ENCODE measurements around the gene MAML3. TPM values are rescaled to one million over a fixed set of nuclear protein-coding genes. Genes with fewer than 3 reads are reported as not detected.
A peak's percentile ranks its signal among the peaks of the same experiment; 100 is the strongest.

Gene MAML3
- 14.2 and 18.7 TPM in 2 replicates for total RNA-seq

GRCh38 chr4:140153718-140154571, at the start of gene MAML3:
Gene MAML3 (minus strand): TSS chr4:140154184. CDS start chr4:140153327, 857 bp downstream.
- DNase-seq (ENCODE audit: extremely low read depth, low read depth, low spot score): no peak

DNA sequence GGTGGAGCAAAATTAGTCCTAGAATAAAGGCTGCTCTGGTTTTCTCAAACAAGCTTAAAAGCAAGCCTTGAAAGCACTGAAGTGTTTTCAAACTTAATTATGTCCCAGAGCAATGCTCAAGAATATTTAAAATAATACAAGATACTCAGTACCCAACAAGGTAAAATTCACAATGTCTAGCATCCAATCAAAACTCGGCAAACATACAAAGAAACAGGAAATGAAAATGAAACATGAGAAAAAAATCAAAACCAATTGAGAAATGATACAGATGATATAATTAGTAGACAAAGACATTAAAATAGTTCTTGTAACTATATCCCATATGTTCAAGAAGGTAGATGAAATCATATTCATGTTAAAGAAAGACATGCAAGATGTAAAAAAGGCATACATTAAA, 45.0 kb upstream of the MAML3 start:
- DNase-seq (ENCODE audit: extremely low read depth, low read depth, low spot score): no peak

- no peak for DNase-seq (ENCODE audit: extremely low read depth, low read depth, low spot score)
Measured at GRCh38 chr4:140195806-140196205, 41.8 kb upstream of the MAML3 start.

DNA sequence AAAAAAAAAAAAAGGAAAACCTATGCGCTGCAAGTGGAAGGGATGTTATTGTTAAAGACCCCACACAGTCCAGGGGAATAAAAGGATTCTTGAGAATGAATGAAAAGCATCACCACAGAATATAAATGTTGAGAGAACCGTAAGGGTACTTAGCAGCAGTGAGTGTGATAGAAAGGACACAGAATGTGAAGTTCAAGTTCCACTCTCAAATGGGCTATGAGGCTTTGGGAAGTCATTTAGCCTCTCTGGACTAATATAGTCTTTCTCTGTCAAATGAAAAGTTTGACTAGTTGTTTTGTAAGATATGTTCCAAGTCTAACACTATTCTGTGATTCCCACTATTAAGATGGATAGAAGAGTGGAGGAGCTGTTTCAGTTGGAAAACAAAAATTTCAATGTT, 35.8 kb upstream of the MAML3 start:
- no peak for DNase-seq (ENCODE audit: extremely low read depth, low read depth, low spot score)

- peak; percentile 25 for DNase-seq (ENCODE audit: extremely low read depth, low read depth, low spot score)
Measured at GRCh38 chr4:140188975-140189374, 35.0 kb upstream of the MAML3 start.

GRCh38 chr4:140187316-140187695, 33.3 kb upstream of the MAML3 start:
- DNase-seq (ENCODE audit: extremely low read depth, low read depth, low spot score): no peak

- DNase-seq (ENCODE audit: extremely low read depth, low read depth, low spot score): no peak
Measured at GRCh38 chr4:140186651-140187315, 32.8 kb upstream of the MAML3 start.

GRCh38 chr4:140186082-140186438, 32.1 kb upstream of the MAML3 start:
- DNase-seq (ENCODE audit: extremely low read depth, low read depth, low spot score): no peak

GRCh38 chr4:140185412-140186081, 31.6 kb upstream of the MAML3 start:
- DNase-seq (ENCODE audit: extremely low read depth, low read depth, low spot score): no peak

- no peak for DNase-seq (ENCODE audit: extremely low read depth, low read depth, low spot score)
Measured at GRCh38 chr4:140183270-140183669, 29.3 kb upstream of the MAML3 start.

DNA sequence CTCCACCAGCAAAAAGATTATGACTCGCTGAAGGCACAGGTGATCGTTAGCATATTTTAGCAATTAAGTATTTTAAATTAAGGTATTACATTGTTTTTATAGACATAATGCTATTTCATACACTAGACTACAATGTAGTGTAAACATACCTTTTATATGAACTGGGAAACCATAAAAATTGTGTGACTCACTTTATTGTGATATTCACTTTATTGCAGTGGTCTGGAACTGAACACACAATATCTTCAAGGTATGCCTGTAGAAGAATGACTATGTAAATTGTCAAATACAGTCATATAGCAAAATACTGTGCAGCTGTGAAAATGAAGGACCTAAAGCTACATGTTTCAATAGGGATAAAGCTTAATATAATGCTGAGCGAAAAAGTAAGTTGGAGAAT, 26.6 kb upstream of the MAML3 start:
- no peak for DNase-seq (ENCODE audit: extremely low read depth, low read depth, low spot score)

GRCh38 chr4:140176735-140177134, 22.8 kb upstream of the MAML3 start:
- no peak for DNase-seq (ENCODE audit: extremely low read depth, low read depth, low spot score)

DNA sequence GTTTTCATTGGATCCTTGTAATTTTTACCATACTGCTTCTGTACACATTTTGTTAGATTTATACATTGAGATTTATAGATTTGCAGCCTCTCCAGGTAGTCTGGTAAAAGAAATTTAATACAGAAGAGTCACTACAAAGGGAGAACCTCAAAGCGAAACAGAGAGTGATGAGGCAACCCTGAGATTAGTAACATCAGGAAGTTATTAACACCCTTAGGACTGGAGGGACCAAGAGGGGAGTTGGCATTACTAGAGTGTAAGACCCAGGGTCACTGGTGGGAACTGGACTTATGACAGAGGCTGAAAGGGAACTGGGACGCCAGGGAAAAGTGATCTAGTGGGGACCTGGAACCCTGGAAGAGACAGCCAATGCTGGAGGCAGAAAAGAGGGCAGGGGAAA, 20.6 kb upstream of the MAML3 start:
- DNase-seq (ENCODE audit: extremely low read depth, low read depth, low spot score): no peak

GRCh38 chr4:140172960-140173359, 19.0 kb upstream of the MAML3 start:
- DNase-seq (ENCODE audit: extremely low read depth, low read depth, low spot score): no peak

GRCh38 chr4:140170299-140170698, 16.3 kb upstream of the MAML3 start:
- DNase-seq (ENCODE audit: extremely low read depth, low read depth, low spot score): no peak

DNA sequence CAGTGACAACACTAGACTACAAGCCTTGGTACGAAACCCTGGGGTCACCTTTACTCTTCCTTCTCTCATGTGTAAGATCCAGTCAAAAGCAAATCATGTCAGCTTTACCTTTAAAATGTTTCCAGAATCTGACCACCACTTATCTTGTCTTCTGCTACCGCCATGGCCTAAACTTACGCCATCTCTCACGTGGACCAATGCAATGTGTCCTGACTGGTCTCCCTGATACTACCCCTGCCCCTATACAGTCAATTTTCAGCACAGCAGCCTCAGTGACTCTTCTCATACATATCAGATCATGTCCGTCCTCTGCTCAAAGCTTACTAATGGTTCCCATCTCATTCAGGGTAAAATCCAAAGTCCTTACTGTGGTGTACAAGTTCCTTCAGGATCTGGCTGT, 15.0 kb upstream of the MAML3 start:
- DNase-seq (ENCODE audit: extremely low read depth, low read depth, low spot score): no peak

DNA sequence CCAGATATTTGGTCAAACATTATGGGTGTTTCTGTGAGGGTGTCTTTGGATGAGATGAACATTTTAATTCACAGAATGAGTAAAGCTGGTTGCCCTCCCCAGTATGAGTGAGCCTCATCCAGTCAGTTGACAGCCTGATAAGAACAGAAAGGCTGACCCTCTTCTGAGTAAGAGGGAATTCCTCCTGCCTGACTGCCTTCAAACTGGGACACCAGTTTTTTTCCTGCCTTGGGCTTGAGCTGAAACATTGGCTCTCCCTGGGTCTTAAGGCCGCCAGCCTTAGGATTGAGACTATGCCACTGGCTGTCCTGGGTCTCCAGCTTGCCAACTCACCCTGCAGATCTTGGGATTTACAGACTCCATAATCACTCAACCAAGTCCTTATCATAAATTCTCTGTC, 14.5 kb upstream of the MAML3 start:
- DNase-seq (ENCODE audit: extremely low read depth, low read depth, low spot score): no peak

- no peak for DNase-seq (ENCODE audit: extremely low read depth, low read depth, low spot score)
Measured at GRCh38 chr4:140163029-140163810, 9.2 kb upstream of the MAML3 start.

GRCh38 chr4:140162596-140162995, 8.6 kb upstream of the MAML3 start:
- no peak for DNase-seq (ENCODE audit: extremely low read depth, low read depth, low spot score)

GRCh38 chr4:140158365-140159030, 4.5 kb upstream of the MAML3 start:
- no peak for DNase-seq (ENCODE audit: extremely low read depth, low read depth, low spot score)
